Stimulated activated naive B cell treated with anti-CD40 and anti-IgM and Interleukin-4, amounts not matched to agents 10 μg/mL and 1 μg/mL and 100 μg/mL, for 72 hours (primary cell): ENCODE results near the gene SND1.

Experiments
- ATAC-seq, 2 donors: fragments of 150-1000 bp; cut with Tn5 transposase; replicated peaks; 2 replicates each; pipeline ENCODE4 v1.10.0; 2021; ENCODE audit warnings: moderate library complexity in 1 of 2
- DNase-seq: peaks from one replicate; pipeline ENCODE4 v3.0.0; 2021
- H3K27ac Mint-ChIP-seq: one replicate; pipeline ENCODE4 v1.8.0; 2022; ENCODE audit warnings: mild to moderate bottlenecking, mixed read lengths
- H3K27me3 Mint-ChIP-seq, 2 donors: one replicate each; pipeline ENCODE4 v1.8.0; 2022; ENCODE audit warnings: mixed read lengths in 2 of 2
- H3K36me3 Mint-ChIP-seq, 2 donors: one replicate each; pipeline ENCODE4 v1.8.0; 2022; ENCODE audit warnings: mixed read lengths in 2 of 2, mild to moderate bottlenecking in 1 of 2
- H3K4me1 Mint-ChIP-seq, 2 donors: one replicate each; pipeline ENCODE4 v1.8.0; 2022; ENCODE audit warnings: mixed read lengths in 2 of 2, mild to moderate bottlenecking in 1 of 2
- H3K4me3 Mint-ChIP-seq, 2 donors: one replicate each; pipeline ENCODE4 v1.8.0; 2022; ENCODE audit warnings: mild to moderate bottlenecking in 2 of 2, mixed read lengths in 2 of 2, moderate library complexity in 1 of 2
- H3K9me3 Mint-ChIP-seq, 2 donors: one replicate each; pipeline ENCODE4 v1.8.0; 2022; ENCODE audit warnings: mixed read lengths in 2 of 2, mild to moderate bottlenecking in 1 of 2

Gene SND1

DNA sequence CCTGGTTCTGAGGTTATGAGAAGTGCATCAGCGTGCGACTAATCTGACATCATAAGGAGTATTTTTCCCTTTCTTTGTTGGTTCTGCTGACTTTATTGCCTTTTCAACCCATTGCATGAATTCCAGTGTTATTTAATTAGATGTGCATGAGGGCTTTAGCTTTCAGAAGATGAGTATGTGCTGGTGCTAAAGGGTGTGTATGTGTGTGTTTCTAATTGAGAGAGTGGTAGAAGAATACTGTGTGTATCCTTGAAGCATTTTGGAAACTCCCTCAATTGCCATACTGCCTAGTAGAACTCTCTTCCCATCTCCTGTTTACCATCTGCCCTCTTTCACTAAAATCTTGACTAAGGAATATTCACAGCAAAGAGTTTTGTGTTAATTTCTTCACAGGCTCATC lies 158.1 kb downstream of the SND1 start:
- no peaks in the 10 kb centered on the region for H3K9me3 Mint-ChIP-seq
- no peaks in the 10 kb centered on the region for H3K27me3 Mint-ChIP-seq
- no peak overlapping the region for H3K4me3 Mint-ChIP-seq
- peaks cover 24 to 45% of the 10 kb centered on the region in 2 donors for H3K4me1 Mint-ChIP-seq
- DNase-seq (no peak), ATAC-seq (no peak)
- peaks cover 55 to 85% of the 10 kb centered on the region in 2 donors for H3K36me3 Mint-ChIP-seq
- no peak overlapping the region for H3K27ac Mint-ChIP-seq

DNA sequence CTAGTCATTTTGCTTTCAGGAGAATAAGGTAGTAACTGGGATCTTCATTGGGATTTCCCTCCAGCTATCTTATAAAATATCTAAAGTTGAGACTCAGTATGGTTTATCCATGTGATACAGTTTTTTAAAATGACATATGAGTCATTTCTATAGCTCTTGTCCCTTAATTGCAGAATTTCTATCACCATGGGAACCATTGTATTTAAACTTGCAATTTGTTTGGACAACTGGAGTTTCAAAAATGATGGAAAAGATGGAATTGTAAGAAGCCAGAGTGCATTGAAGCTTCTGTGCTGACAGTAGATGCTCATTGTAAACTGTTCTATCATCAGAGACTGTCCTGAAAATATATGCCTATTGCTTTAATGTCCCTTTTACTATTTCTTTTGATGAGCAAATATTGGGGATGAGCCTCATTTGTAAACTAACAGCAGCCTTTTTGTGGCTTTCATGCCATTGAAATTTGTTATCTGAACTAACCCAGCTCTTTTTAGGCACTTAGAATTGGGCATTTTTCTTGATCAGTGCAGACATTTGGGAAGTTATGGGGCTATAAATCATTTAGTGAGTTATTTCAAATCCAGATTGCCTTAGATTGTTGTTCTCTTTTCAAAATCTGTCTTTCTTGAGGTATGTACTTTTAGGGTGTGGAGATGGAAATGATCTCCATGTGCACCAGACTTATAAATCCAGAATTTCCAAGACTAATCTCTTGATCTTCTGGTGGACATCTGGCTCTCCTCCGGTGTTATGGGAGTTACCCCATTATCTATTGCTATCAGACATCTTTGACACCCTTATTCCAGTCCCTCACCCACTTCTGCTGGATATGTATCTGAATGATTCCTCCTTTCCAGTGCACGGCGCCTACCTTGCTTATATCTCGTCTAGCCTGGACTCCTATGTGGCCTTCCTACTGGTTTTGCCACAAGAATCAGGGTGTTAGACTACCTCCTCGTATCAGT lies 159.0 kb downstream of the SND1 start:
- H3K4me1 Mint-ChIP-seq = peaks cover 24 to 44% of the 10 kb centered on the region in 2 donors
- no peak overlapping the region for H3K4me3 Mint-ChIP-seq
- no peaks in the 10 kb centered on the region for H3K9me3 Mint-ChIP-seq
- no peak for ATAC-seq
- no peaks in the 10 kb centered on the region for H3K27me3 Mint-ChIP-seq
- H3K27ac Mint-ChIP-seq = no peak overlapping the region
- DNase-seq = no peak
- H3K36me3 Mint-ChIP-seq = peaks cover 52 to 85% of the 10 kb centered on the region in 2 donors

DNA sequence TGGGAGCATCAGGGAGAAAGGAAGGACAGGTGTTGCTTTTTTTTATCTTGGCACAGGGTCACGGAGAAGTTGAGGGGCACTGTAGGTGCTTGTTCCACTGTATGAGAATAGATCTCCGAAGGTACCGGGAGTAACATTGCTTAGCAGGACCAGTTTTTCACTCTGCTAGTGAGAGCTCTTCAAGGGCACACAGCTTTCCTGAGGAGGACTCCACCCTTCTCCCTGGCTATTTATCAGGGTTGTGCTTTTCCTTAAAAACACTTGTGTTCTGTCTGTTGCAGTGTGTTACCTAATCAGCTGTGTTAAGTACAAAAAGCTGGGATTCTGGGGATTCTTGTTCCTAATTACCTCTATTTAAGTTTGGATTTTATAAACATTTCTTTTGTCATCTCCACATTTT lies 160.5 kb downstream of the SND1 start:
- Mint-ChIP-seq H3K36me3 (peaks cover 48 to 79% of the 10 kb centered on the region in 2 donors), H3K4me3 (no peak overlapping the region), H3K27ac (peak overlapping the region; percentile 3), H3K9me3 (no peaks in the 10 kb centered on the region), H3K4me1 (peaks cover 20 to 38% of the 10 kb centered on the region in 2 donors), H3K27me3 (no peaks in the 10 kb centered on the region)
- ATAC-seq (no peak), DNase-seq (no peak)

DNA sequence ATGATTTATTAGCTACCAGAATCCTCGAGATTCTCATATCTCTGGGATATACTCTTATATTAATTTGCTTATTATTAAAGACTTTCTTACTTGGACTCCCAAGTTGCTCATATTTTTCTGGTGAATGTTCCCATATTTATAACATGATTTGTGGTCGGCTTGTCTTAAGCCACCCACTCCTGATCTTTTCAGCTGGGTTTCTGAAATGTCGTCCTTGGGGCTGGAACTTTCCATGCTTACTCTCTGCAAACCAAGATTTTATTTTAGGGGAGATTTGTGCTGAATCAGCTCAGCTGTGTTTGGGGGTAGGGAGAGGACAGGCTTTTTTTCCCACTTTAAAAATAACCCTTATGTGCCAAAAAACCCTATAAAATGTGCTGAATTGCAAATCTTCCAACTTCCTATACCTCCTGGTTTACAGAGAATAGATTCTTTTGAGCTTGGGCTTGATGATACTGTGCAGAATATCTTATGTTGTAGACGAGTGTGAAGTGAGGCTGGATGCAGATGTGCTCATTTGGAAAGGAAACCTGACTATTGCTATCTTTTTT lies 162.1 kb downstream of the SND1 start:
- no peaks in the 10 kb centered on the region for H3K27me3 Mint-ChIP-seq
- no peak for DNase-seq
- no peak for ATAC-seq
- H3K27ac Mint-ChIP-seq = peak overlapping the region; percentile 57
- H3K9me3 Mint-ChIP-seq = no peaks in the 10 kb centered on the region
- no peak overlapping the region for H3K4me3 Mint-ChIP-seq
- peaks cover 28 to 50% of the 10 kb centered on the region in 2 donors for H3K4me1 Mint-ChIP-seq
- peaks cover 46 to 77% of the 10 kb centered on the region in 2 donors for H3K36me3 Mint-ChIP-seq

DNA sequence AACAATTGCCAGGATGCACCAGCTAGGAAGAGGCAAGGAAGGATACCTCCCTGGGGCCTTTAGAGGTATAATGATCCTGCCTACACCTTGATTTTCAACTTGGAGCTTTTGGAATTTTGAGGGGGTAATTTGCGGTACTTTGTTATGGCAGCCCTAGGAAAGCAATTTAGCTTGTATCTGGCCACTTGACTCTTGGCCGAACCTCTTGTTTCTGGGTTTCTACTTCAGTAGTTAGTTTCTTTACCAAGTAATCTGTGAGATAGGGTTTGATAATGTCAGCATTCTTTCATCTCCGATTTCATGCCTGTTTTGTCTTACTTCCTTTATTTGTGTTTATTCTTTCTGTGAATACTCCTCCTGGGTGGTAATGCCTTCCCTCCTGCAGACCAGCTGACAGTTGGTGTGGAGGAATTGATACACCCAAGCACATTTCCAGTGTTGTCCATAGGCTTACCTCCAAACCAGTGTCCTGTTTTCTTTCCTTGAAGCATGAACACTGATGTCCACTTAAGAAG lies 163.7 kb downstream of the SND1 start:
- Mint-ChIP-seq H3K4me3 (no peak overlapping the region), H3K36me3 (peaks cover 39 to 61% of the 10 kb centered on the region in 2 donors), H3K27ac (no peak overlapping the region), H3K27me3 (no peaks in the 10 kb centered on the region), H3K4me1 (peaks cover 34 to 53% of the 10 kb centered on the region in 2 donors), H3K9me3 (peaks cover 0 to 2% of the 10 kb centered on the region in 2 donors)
- ATAC-seq (no peak), DNase-seq (no peak)

DNA sequence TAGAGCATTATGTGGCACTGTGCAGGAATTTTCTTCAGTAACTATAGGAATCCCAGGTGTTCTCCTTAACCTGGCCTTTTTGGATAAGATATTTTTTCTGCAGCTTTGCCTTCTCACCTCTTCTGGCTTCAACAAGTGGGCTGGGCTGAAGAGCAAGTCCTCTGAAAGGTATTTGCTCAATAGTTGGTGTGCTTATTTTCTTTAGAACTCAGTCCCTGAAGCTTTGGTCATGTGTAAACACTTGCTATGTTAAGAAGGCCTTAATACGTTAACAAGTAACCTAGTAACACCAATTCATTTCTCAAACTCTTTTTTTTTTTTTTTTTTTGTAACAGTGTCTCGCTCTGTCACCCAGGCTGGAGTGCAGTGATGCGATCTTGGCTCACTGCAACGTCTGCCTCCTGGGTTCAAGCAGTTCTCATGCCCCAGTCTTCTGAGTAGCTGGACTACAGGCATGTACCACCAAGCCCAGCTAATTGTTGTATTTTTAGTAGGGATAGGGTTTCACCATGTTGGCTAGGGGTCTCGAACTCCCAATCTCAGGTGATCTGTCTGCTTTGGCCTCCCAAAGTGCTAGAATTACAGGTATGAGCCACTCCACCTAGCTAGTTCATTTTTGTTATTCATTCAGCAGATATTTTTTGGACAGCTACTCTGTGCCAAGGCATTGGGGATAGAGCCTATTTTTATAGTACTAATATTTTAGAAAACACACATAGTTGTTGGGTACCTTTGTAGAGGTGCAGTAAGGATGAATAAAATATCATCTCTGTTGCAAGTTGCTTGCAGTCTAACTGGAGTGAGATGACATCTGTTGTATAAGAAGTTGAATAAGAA lies 164.6 kb downstream of the SND1 start:
- no peaks in the 10 kb centered on the region for H3K27me3 Mint-ChIP-seq
- no peak for DNase-seq
- H3K27ac Mint-ChIP-seq = no peak overlapping the region
- H3K9me3 Mint-ChIP-seq = peaks cover 0 to 2% of the 10 kb centered on the region in 2 donors
- no peak overlapping the region for H3K4me3 Mint-ChIP-seq
- H3K36me3 Mint-ChIP-seq = peaks cover 42 to 61% of the 10 kb centered on the region in 2 donors
- ATAC-seq = no peak
- H3K4me1 Mint-ChIP-seq = peaks cover 40 to 61% of the 10 kb centered on the region in 2 donors

DNA sequence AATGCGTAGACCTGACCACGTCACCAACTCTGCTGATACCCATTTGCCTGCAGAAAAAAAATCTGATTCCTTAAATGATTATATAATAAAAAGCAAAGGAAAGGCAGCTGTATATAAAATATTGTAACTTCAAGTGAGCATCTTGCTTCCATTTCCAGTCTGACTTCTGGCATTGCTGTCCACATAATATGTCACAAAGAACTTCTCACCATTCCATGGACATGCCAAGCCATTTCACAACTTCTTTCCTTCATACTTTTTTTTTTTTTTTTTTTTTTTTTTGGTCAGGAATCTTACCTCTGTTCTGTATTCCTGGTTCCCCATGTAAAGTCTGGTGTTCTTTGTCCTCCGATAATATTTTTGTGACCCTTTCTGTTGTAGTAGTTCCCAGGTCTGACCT lies 165.5 kb downstream of the SND1 start:
- no peaks in the 10 kb centered on the region for H3K27me3 Mint-ChIP-seq
- H3K36me3 Mint-ChIP-seq = peaks cover 42 to 55% of the 10 kb centered on the region in 2 donors
- H3K9me3 Mint-ChIP-seq = peaks cover 0 to 2% of the 10 kb centered on the region in 2 donors
- H3K4me1 Mint-ChIP-seq = peaks cover 40 to 66% of the 10 kb centered on the region in 2 donors
- no peak for ATAC-seq
- H3K27ac Mint-ChIP-seq = no peak overlapping the region
- no peak overlapping the region for H3K4me3 Mint-ChIP-seq
- DNase-seq = no peak

DNA sequence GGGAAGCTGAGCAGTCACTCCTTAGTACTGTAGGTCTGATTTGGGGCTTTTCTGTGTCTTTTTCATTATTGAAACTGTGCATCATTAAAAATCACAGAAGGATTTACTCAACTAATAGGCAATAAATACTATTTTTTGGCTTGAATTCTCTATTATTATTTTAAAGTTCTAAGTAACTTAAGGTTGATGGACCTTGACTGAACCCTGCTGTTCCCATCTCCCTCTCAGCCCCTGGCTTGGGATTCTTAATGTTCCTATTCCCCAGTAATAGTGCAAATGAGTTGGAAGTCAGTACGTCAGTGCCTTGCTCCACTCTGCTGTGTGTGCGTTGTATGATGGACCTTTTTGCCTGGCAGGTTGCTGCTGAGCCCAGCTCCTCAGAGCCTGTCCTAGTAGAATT lies 166.3 kb downstream of the SND1 start:
- peaks cover 41 to 55% of the 10 kb centered on the region in 2 donors for H3K36me3 Mint-ChIP-seq
- H3K4me1 Mint-ChIP-seq = peaks cover 43 to 71% of the 10 kb centered on the region in 2 donors
- H3K27ac Mint-ChIP-seq = peak overlapping the region; percentile 65
- DNase-seq = no peak
- peaks cover 0 to 2% of the 10 kb centered on the region in 2 donors for H3K9me3 Mint-ChIP-seq
- peak overlapping the region in 1 of 2 donors; percentile 33 for H3K4me3 Mint-ChIP-seq
- ATAC-seq = no peak
- H3K27me3 Mint-ChIP-seq = no peaks in the 10 kb centered on the region

DNA sequence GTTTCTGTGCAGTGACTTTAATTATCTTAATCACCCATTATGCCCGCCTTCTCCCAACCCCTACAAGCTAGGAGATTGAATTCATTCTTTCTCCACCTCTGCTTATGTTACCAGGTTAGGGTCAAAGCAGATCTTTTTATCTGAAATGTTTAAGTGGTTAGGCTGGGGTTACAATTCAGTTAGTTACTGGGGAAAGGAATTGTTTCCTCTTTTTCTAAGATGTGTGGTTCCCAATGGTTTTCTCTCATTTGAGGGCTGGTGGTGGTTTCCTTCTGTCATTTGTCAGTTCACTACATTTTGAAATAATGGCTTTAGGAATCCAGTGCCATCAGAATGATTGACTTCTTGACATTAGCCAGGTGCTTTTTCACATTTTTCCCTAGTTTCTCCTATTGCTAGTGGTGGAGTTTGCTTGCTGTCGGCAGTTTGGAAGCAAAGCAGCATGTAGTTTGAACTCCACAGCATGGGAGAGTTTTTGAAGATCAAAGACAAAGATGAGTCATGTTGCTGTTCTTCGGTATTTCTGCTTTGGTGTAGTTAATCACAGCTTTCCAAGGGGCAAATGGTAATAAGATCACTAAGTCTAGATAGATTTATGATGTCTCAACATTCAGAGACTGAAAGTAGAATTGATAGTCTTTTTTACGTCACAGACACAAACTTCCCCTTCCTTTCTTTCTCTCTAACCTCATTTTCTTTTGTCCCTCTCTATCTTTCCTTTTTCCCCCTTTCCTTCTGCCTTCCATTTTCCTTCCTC lies 168.2 kb downstream of the SND1 start:
- H3K9me3 Mint-ChIP-seq = peaks cover 0 to 2% of the 10 kb centered on the region in 2 donors
- H3K27ac Mint-ChIP-seq = peak overlapping the region; percentile 86
- ATAC-seq (peak; percentile 77 to 80), DNase-seq (peak; percentile 4)
- no peaks in the 10 kb centered on the region for H3K27me3 Mint-ChIP-seq
- peaks cover 36 to 45% of the 10 kb centered on the region in 2 donors for H3K36me3 Mint-ChIP-seq
- H3K4me1 Mint-ChIP-seq = peaks cover 38 to 66% of the 10 kb centered on the region in 2 donors
- peak overlapping the region; percentile 2 to 63 for H3K4me3 Mint-ChIP-seq

DNA sequence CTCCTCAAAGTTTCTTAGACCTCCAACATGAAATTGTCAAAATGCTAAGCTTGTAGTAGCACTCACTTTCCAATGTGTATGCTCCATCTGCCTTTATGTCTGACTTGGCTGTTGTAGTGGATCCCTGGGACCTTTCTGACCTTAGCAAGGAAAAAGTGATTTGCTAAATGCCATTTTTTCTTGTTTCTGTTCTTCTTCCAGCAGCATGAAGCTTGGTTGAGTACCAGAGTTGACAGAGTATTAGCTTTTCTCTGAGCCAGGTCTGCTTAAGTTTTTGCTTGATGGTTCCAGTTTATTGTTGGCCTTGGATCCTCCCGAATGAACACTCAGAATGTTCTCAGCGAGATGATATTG lies 168.7 kb downstream of the SND1 start:
- peak overlapping the region; percentile 86 for H3K27ac Mint-ChIP-seq
- peaks cover 37 to 62% of the 10 kb centered on the region in 2 donors for H3K4me1 Mint-ChIP-seq
- peak overlapping the region; percentile 10 to 63 for H3K4me3 Mint-ChIP-seq
- peaks cover 33 to 41% of the 10 kb centered on the region in 2 donors for H3K36me3 Mint-ChIP-seq
- ATAC-seq (peak; percentile 48 to 49), DNase-seq (no peak)
- no peaks in the 10 kb centered on the region for H3K27me3 Mint-ChIP-seq
- peaks cover 0 to 2% of the 10 kb centered on the region in 2 donors for H3K9me3 Mint-ChIP-seq

DNA sequence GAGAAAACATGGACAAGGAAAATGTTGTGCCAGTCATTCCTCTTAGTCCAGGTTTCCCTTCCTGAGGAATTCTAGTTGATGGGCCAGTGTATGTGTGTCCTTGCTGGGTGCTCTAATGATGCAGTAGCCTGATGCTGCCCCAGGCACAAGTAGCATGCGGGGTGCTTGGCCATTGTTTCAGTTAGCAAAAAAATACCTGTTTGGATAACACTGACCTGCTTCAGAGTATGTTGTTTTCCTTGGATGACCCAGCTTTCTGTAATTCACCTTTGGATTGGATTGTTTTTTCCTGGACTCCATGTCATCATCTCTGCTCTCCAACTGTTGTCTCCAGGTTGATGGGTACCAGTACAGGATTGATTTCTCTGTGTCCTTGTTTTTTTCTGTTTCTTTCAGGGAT lies 169.2 kb downstream of the SND1 start:
- no peaks in the 10 kb centered on the region for H3K27me3 Mint-ChIP-seq
- peaks cover 33 to 37% of the 10 kb centered on the region in 2 donors for H3K36me3 Mint-ChIP-seq
- peaks cover 34 to 62% of the 10 kb centered on the region in 2 donors for H3K4me1 Mint-ChIP-seq
- ATAC-seq (no peak), DNase-seq (no peak)
- peak overlapping the region; percentile 10 to 63 for H3K4me3 Mint-ChIP-seq
- H3K9me3 Mint-ChIP-seq = peaks cover 0 to 2% of the 10 kb centered on the region in 2 donors
- peak overlapping the region; percentile 86 for H3K27ac Mint-ChIP-seq

DNA sequence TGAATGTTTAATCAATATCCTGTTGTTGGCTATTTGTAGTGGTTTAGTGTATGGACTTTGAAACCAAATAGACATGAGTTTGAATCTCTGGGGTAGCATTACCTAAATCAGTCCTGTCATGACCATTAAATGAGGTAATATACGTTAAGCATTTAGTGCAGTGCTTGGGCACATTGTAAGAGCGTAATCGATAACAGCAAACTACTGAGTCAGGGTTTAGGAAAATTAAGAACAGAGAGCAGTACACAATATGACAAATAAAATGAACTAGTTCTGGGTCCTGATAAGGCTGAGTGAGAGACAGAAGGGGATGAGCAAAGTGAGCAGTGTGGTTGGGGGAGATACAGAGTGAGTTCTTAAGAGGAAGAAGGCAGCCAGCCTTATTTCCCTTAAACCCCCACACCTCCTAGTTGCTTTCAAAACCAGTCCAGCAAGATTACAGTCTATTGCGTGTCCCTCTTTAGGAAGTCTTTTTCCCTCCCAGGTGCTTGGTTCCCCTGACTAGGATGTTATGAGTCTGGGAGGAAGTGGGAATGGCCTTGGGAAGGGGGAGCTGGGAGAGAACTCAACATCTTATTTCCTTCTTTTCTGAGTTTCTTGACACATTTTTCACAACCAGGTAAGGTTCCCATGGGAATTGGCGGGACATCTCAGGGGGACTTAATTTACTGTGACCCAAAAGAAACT lies 171.0 kb downstream of the SND1 start:
- Mint-ChIP-seq H3K4me1 (peaks cover 32 to 56% of the 10 kb centered on the region in 2 donors), H3K27ac (peak overlapping the region; percentile 83)
- peak; percentile 82 for ATAC-seq

DNA sequence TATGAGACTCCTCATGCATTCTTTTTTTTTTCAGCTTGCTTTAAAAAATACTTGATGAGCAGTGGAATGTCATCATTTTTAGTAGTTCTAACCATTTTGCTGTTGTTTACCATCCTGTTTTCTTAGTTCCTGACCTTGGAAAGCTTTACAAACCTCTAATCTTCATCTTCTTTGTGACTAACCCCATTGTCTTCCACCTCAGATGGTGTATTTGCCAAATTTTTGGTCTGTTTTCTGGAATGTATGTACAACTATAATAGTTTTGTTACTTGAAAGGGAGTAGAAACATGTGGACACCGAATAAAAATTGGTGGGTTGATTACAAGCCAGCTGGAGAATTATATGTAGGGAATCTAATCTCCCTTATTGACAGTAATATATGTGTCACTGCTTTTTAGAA lies 172.7 kb downstream of the SND1 start:
- Mint-ChIP-seq H3K27me3 (no peaks in the 10 kb centered on the region), H3K9me3 (peaks cover 0 to 2% of the 10 kb centered on the region in 2 donors), H3K4me3 (no peak overlapping the region), H3K27ac (no peak overlapping the region), H3K4me1 (peaks cover 29 to 58% of the 10 kb centered on the region in 2 donors), H3K36me3 (peaks cover 22 to 23% of the 10 kb centered on the region in 2 donors)
- DNase-seq = no peak
- ATAC-seq = no peak

More for the DNA sequence above, 171.0 kb downstream of the SND1 start:
- Mint-ChIP-seq H3K9me3 (peaks cover 0 to 2% of the 10 kb centered on the region in 2 donors), H3K27me3 (no peaks in the 10 kb centered on the region), H3K36me3 (peaks cover 29 to 30% of the 10 kb centered on the region in 2 donors), H3K4me3 (peak overlapping the region; percentile 26 to 62)
- peak; percentile 11 for DNase-seq
